Endothelial cell of umbilical vein (primary cell): ENCODE data around the gene ABLIM1. TPM values are rescaled to one million over a fixed set of nuclear protein-coding genes. Genes with fewer than 3 reads are reported as not detected.

Source experiments
- BruUV-seq: library from RNA; stranded (reverse); fragments of 400-500 nt; replicated peaks from 2 replicates; lab custom pipeline; 2021; lab: Mats Ljungman, UMichigan
- CTCF ChIA-PET: fragments of 300-600, 350-600 bp; sonication (Branson Sonifier 250); formaldehyde crosslinking; loops from one replicate; lab custom pipeline; 2021; ENCODE audit warnings: antibody characterized with exemption, inconsistent platforms; lab: Charles Lee
- POLR2A ChIA-PET: fragments of 300-600, 350-600 bp; sonication (Branson Sonifier 250); formaldehyde crosslinking; loops from one replicate; lab custom pipeline; 2021; ENCODE audit warnings: antibody characterized with exemption, inconsistent platforms; lab: Charles Lee
- DNase-seq: peaks from one replicate; pipeline ENCODE4 v3.0.0-alpha.2; 2011; ENCODE audit warnings: low read depth, low spot score
- FAIRE-seq: peaks from 2 replicates; lab custom pipeline; 2011; peaks lifted over from hg19 to GRCh38; lab: Jason Lieb, UNC
- H2AFZ ChIP-seq: 2 replicates; pipeline ENCODE4 v1.6.0; 2012; ENCODE audit warnings: low read depth, low read length, control low read depth, inconsistent platforms
- H3K27ac ChIP-seq: 2 replicates; pipeline ENCODE4 v1.5.1; 2011; ENCODE audit warnings: low read depth, mild to moderate bottlenecking, control low read depth, low read length, moderate library complexity; ENCODE audit not compliant: insufficient read depth
- H3K27me3 ChIP-seq, 2 experiments: 2 replicates each; pipeline versions ENCODE4 v1.6.0 to v1.6.1; 2011; ENCODE audit warnings: low read length in 2 of 2, mixed read lengths in 1 of 2; ENCODE audit not compliant: control insufficient read depth in 2 of 2, insufficient read depth in 2 of 2
- H3K36me3 ChIP-seq, 2 experiments: 2 replicates in 1 of 2; 3 replicates in 1 of 2; pipeline ENCODE4 v1.5.1; 2011; ENCODE audit warnings: low read length in 2 of 2, mild to moderate bottlenecking in 1 of 2, moderate library complexity in 1 of 2; ENCODE audit not compliant: control insufficient read depth in 2 of 2, insufficient read depth in 2 of 2; ENCODE audit errors: extremely low read depth in 1 of 2
- H3K4me1 ChIP-seq: 3 replicates; pipeline ENCODE4 v1.5.1; 2011; ENCODE audit warnings: mild to moderate bottlenecking, low read length; ENCODE audit not compliant: control insufficient read depth, insufficient read depth; ENCODE audit errors: extremely low read depth
- H3K4me2 ChIP-seq: 2 replicates; pipeline ENCODE4 v1.6.1; 2011; ENCODE audit warnings: low read length, control low read depth, mixed read lengths; ENCODE audit not compliant: insufficient read depth
- H3K4me3 ChIP-seq, 3 experiments: fragments of 200-600 bp in 1 of 3; sonication (generic), shearing (Covaris generic) in 1 of 3; replicated peaks in 1 of 3; 2 replicates each; pipeline ENCODE4 v1.5.1; 2011 to 2016; ENCODE audit warnings: control low read depth in 3 of 3, low read length in 3 of 3, mild to moderate bottlenecking in 2 of 3, inconsistent platforms in 1 of 3, low read depth in 1 of 3, moderate library complexity in 1 of 3; ENCODE audit not compliant: insufficient read depth in 1 of 3
- H3K79me2 ChIP-seq: 2 replicates; pipeline ENCODE4 v1.6.0; 2012; ENCODE audit warnings: low read length, inconsistent platforms; ENCODE audit not compliant: control insufficient read depth, insufficient read depth
- H3K9ac ChIP-seq: replicated peaks from 2 replicates; pipeline ENCODE3; 2011; ENCODE audit warnings: low read length, control low read depth; ENCODE audit not compliant: insufficient read depth; ENCODE audit errors: extremely low read depth
- H3K9me1 ChIP-seq: replicated peaks from 3 replicates; pipeline ENCODE4 v1.6.0; 2011; ENCODE audit warnings: mild to moderate bottlenecking, low read length; ENCODE audit not compliant: control insufficient read depth, insufficient read depth; ENCODE audit errors: extremely low read depth
- H3K9me3 ChIP-seq: replicated peaks from 2 replicates; pipeline ENCODE4 v1.5.1; 2012; ENCODE audit warnings: low read length, inconsistent platforms; ENCODE audit not compliant: control insufficient read depth, insufficient read depth
- H4K20me1 ChIP-seq: replicated peaks from 2 replicates; pipeline ENCODE3; 2011; ENCODE audit warnings: mild to moderate bottlenecking, low read length; ENCODE audit not compliant: control insufficient read depth, insufficient read depth; ENCODE audit errors: extremely low read depth
- EZH2 ChIP-seq: IDR thresholded peaks from 2 replicates; pipeline ENCODE4 v1.6.1; 2012; ENCODE audit warnings: borderline replicate concordance, low read depth, mild to moderate bottlenecking, moderate library complexity, low read length, inconsistent platforms; ENCODE audit not compliant: severe bottlenecking
- FOS ChIP-seq: IDR thresholded peaks from 2 replicates; pipeline ENCODE4 v1.6.1; 2011; ENCODE audit warnings: mild to moderate bottlenecking, low read length, moderate library complexity, borderline replicate concordance; ENCODE audit not compliant: insufficient read depth
- GATA2 ChIP-seq: IDR thresholded peaks from 2 replicates; pipeline ENCODE4 v1.7.0; 2011; ENCODE audit warnings: low read depth, mild to moderate bottlenecking, moderate library complexity, mixed read lengths, low read length; ENCODE audit not compliant: insufficient read length, insufficient read depth
- JUN ChIP-seq: IDR thresholded peaks from 2 replicates; pipeline ENCODE4 v1.6.1; 2011; ENCODE audit warnings: borderline replicate concordance, low read depth; ENCODE audit not compliant: insufficient read length, insufficient read depth
- MYC ChIP-seq: IDR thresholded peaks from one replicate; pipeline ENCODE4 v1.6.1; 2011; ENCODE audit warnings: mild to moderate bottlenecking, low read depth, low read length
- POLR2A ChIP-seq: IDR thresholded peaks from 2 replicates; pipeline ENCODE4 v1.6.1; 2012; ENCODE audit warnings: low read depth, mild to moderate bottlenecking, control low read depth, low read length
- POLR2AphosphoS5 ChIP-seq: IDR thresholded peaks from 2 replicates; pipeline ENCODE4 v1.6.1; 2012; ENCODE audit warnings: low read depth, mild to moderate bottlenecking, control low read depth, low read length, moderate library complexity; ENCODE audit not compliant: insufficient read depth
- dilution Hi-C: fragments of 300-500 bp; cut with MboI; formaldehyde crosslinking; loops from one replicate; pipeline ENCODE4 v1.15.0; 2019; ENCODE audit warnings: low sequenced_read_pairs; ENCODE audit not compliant: extremely low pct_ligation_motif_present
- intact Hi-C: fragments of 100-400 bp; cut with micrococcal nuclease; formaldehyde crosslinking; loops from one replicate; pipeline ENCODE4 v1.10.0; 2022
- polyA plus RNA-seq, 4 experiments: library from polyadenylated mRNA; depleted of rRNA in 3 of 4; stranded (reverse) in 3 of 4; unstranded in 1 of 4; fragments of >200 nt; gene quantifications; 2 replicates each; pipeline versions ENCODE4 v1.2.1 to v1.2.3, GENCODE V29; 2011 to 2012; ENCODE audit warnings: missing spikeins in 1 of 4
- total RNA-seq: library from RNA; stranded (reverse); gene quantifications from 2 replicates; pipeline ENCODE4 v1.2.3, GENCODE V29; 2021
- TF ChIP-seq, protein P1 (sequence below): IDR thresholded peaks from 2 replicates; pipeline ENCODE4 v1.6.1; 2011; ENCODE audit not compliant: insufficient read depth, insufficient read length
- TF ChIP-seq, protein P2 (sequence below), 2 donors: IDR thresholded peaks; 1 replicate in 1 of 2; 2 replicates in 1 of 2; pipeline ENCODE4 v1.5.1; 2011; ENCODE audit warnings: low read length in 2 of 2, mild to moderate bottlenecking in 2 of 2, moderate library complexity in 2 of 2, control low read depth in 1 of 2, inconsistent platforms in 1 of 2, low read depth in 1 of 2; ENCODE audit not compliant: insufficient read depth in 1 of 2; ENCODE audit errors: extremely low read depth in 1 of 2

The ABLIM1 gene
- total and polyA plus RNA-seq, 2 donors (not counting 3 experiments of a cell fraction or from before 2014, with no cell fraction given): 128 to 235 TPM

DNA sequence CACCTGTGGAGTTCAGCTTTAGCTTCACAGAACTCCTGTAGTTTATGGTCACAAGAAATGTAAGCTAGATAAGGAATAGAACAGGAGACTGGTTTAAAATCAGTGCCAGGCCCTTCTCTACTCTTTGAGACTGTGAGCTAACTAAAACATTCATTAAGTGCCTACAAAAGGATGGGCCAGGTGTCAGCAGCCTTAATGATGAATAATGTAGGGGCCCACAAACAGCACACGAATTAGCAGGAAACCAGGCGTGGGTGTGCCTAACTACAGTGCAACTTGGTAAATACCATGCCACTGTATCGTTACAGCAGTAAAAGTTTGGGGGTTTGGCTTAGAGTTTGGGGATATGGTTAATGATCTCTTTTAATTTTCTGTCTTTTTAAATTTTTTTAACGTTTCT lies 6.1 kb upstream of the ABLIM1 start:
- H3K4me2 ChIP-seq: no peak overlapping the region
- no peaks in the 10 kb centered on the region for H3K9me3 ChIP-seq
- no peak overlapping the region for H2AFZ ChIP-seq
- intact Hi-C loops: no loop called here
- dilution Hi-C loops: no loop called here
- FAIRE-seq (no peak), DNase-seq (no peak)
- POLR2A ChIA-PET: no interaction called here
- no peak overlapping the region for H3K4me3 ChIP-seq
- H3K27me3 ChIP-seq: no peaks in the 10 kb centered on the region
- H3K79me2 ChIP-seq: no peaks in the 10 kb centered on the region
- no peak overlapping the region for H3K27ac ChIP-seq
- H3K9me1 ChIP-seq: no peaks in the 10 kb centered on the region
- H4K20me1 ChIP-seq: no peaks in the 10 kb centered on the region
- CTCF ChIA-PET: interaction anchor here (0.7 to 1.5 kb wide), 4 partner anchors 9 to 122 kb away, joined by 3 read pairs; no protein-coding TSS in a partner anchor
- peaks cover 7% of the 10 kb centered on the region for H3K4me1 ChIP-seq
- BruUV-seq: no TSS peak
- no peaks in the 10 kb centered on the region for H3K36me3 ChIP-seq
- H3K9ac ChIP-seq: no peak overlapping the region
- TF ChIP-seq MYC: no peak
- TF ChIP-seq, protein P1, sequence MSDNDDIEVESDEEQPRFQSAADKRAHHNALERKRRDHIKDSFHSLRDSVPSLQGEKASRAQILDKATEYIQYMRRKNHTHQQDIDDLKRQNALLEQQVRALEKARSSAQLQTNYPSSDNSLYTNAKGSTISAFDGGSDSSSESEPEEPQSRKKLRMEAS: no peak
- no peak for TF ChIP-seq JUN
- TF ChIP-seq, protein P2, sequence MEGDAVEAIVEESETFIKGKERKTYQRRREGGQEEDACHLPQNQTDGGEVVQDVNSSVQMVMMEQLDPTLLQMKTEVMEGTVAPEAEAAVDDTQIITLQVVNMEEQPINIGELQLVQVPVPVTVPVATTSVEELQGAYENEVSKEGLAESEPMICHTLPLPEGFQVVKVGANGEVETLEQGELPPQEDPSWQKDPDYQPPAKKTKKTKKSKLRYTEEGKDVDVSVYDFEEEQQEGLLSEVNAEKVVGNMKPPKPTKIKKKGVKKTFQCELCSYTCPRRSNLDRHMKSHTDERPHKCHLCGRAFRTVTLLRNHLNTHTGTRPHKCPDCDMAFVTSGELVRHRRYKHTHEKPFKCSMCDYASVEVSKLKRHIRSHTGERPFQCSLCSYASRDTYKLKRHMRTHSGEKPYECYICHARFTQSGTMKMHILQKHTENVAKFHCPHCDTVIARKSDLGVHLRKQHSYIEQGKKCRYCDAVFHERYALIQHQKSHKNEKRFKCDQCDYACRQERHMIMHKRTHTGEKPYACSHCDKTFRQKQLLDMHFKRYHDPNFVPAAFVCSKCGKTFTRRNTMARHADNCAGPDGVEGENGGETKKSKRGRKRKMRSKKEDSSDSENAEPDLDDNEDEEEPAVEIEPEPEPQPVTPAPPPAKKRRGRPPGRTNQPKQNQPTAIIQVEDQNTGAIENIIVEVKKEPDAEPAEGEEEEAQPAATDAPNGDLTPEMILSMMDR (IDR thresholded peaks at IDR 0.05; ENCODE audit: extremely low read depth in 1 of 2, insufficient read depth in 1 of 2, low read depth in 1 of 2, low read length in 2 of 2): no peak
- no peak for TF ChIP-seq FOS
- no peak for TF ChIP-seq POLR2A
- no peak for TF ChIP-seq POLR2AphosphoS5
- no peak for TF ChIP-seq GATA2
- TF ChIP-seq EZH2: no peak
